ENCODE data around the gene DSE.

DNA sequence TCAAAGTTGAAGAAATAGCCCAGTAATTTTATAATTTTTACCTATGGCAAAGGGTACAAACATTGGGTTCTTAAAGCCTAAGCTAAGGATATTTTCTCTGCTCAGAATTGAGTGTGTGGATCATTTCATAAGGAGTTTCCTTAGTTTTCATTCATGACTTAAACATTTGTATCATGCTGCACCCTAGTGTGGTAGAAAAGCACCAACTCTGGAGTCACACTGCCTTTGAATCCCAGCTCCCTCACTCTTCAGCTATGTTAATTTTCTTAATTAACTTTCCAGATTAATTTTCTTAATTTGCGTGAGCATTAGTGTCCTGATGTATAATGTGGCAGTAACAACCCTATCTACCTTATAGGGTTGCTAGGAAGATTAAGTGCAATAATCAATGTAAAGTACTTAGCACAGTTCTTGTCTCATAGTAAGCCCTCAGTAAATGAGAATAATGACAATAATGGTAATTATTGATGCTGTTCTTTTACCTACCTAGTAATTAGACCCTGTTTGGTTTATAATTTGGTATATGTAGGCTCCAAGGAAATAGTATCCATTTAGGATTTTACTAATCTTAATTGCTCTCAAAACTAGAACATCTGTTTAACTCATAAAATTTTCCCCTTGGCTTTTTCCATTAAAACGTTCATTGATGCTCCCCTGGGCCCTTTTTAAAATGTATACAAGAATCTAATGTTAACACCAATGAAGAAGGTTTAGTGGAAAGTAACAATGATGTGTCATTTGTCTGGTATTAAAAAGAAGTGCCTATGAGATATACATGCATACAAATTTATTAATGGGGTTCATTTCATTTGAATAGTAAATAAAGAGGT, 31.6 kb downstream of the DSE start:
- TF ChIP-seq POLR2AphosphoS5 (IDR thresholded peaks at IDR 0.05; ENCODE audit: low read depth, low read length) (no peak), SIN3A (IDR thresholded peaks at IDR 0.05; ENCODE audit: borderline replicate concordance, insufficient read depth, low read length) (no peak), TAF1 (IDR thresholded peaks at IDR 0.05; ENCODE audit: borderline replicate concordance, insufficient read depth, low read length) (no peak)
- TF ChIP-seq, protein P1, sequence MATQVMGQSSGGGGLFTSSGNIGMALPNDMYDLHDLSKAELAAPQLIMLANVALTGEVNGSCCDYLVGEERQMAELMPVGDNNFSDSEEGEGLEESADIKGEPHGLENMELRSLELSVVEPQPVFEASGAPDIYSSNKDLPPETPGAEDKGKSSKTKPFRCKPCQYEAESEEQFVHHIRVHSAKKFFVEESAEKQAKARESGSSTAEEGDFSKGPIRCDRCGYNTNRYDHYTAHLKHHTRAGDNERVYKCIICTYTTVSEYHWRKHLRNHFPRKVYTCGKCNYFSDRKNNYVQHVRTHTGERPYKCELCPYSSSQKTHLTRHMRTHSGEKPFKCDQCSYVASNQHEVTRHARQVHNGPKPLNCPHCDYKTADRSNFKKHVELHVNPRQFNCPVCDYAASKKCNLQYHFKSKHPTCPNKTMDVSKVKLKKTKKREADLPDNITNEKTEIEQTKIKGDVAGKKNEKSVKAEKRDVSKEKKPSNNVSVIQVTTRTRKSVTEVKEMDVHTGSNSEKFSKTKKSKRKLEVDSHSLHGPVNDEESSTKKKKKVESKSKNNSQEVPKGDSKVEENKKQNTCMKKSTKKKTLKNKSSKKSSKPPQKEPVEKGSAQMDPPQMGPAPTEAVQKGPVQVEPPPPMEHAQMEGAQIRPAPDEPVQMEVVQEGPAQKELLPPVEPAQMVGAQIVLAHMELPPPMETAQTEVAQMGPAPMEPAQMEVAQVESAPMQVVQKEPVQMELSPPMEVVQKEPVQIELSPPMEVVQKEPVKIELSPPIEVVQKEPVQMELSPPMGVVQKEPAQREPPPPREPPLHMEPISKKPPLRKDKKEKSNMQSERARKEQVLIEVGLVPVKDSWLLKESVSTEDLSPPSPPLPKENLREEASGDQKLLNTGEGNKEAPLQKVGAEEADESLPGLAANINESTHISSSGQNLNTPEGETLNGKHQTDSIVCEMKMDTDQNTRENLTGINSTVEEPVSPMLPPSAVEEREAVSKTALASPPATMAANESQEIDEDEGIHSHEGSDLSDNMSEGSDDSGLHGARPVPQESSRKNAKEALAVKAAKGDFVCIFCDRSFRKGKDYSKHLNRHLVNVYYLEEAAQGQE (IDR thresholded peaks at IDR 0.05; ENCODE audit: insufficient read depth in 1 of 2, low read depth in 2 of 2, low read length in 2 of 2), result no peak
